Mucosa of descending colon (tissue), 3 donors: ENCODE measurements around the gene COX10. TPM values are rescaled to one million over a fixed set of nuclear protein-coding genes. Genes with fewer than 3 reads are reported as not detected.
"Not testable (repeated sequence)": the region's sequence is repeated elsewhere in the genome, so short reads cannot be mapped to it uniquely, and the experiment has no call there.

Experiments used
- ATAC-seq: fragments of 200-7000 bp; cut with Tn5 transposase; one replicate; pipeline ENCODE4 v1.9.1; 2020; ENCODE audit warnings: mild to moderate bottlenecking, moderate library complexity
- DNase-seq, 3 donors: peaks; one replicate each; pipeline ENCODE4 v3.0.0-alpha.2; 2020
- H3K36me3 ChIP-seq: fragments of 200-600 bp; one replicate; pipeline ENCODE4 v1.8.0; 2021; ENCODE audit warnings: low read depth, mild to moderate bottlenecking
- H3K4me1 ChIP-seq: fragments of 200-600 bp; one replicate; pipeline ENCODE4 v1.8.0; 2021; ENCODE audit warnings: low read depth, mild to moderate bottlenecking
- H3K4me3 ChIP-seq: fragments of 200-600 bp; one replicate; pipeline ENCODE4 v1.8.0; 2021; ENCODE audit warnings: mild to moderate bottlenecking
- H3K9me3 ChIP-seq: fragments of 200-600 bp; one replicate; pipeline ENCODE4 v1.8.0; 2021; ENCODE audit warnings: mild to moderate bottlenecking
- intact Hi-C, 2 donors: fragments of 100-400 bp; cut with DNase I in 1 of 2; cut with micrococcal nuclease in 1 of 2; formaldehyde crosslinking; loops; one replicate each; pipeline versions ENCODE4 v1.11.0 to v1.11.1; 2022; cut with DNase I, micrococcal nuclease
- total RNA-seq, 3 donors: library from RNA; stranded (reverse); fragmentation: NEBNext Ultra II Directional in 2 of 3; extraction: Animal tissue kit (Norgen Biotek cat#: 25700) in 2 of 3; gene quantifications; one replicate each; pipeline versions ENCODE4 v1.2.1 to v1.2.4, GENCODE V29; 2021 to 2023
- TF ChIP-seq, protein P1 (sequence below): fragments of 200-600 bp; IDR thresholded peaks from one replicate; pipeline ENCODE4 v1.8.0; 2022; ENCODE audit warnings: antibody characterized with exemption, mild to moderate bottlenecking
- donor health status: DM: no; HTN: no; CAD: no; lungs with moderate emphysema.
- donor health status: DM: no; HTN: no; CAD: no.
- donor health status: DM: no; HTN: yes; CAD: no.

COX10 gene
- total RNA-seq, 3 donors from 2014 or later: 24.9 to 36.3 (median 35.5) TPM

DNA sequence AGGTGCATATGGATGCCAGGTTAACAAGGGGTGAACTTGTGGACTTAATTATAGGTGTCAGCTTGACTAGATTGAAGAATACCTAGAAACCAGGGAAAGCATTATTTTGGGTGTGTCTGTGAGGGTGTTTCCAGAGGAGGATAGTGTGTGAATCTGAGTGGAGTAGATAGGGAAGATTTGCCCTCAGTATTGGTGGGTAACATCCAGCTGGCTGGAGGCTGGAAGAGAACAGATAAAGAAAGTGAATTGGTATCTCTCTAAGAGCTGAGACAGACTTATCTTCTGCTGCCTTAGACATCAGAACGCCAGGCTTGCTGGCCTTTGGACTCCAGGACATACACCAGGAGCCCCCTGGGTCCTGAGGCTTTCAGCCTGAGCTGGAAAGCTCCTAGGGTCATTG, 92.1 kb downstream of the COX10 start:
- intact Hi-C loops: no loop called here
- H3K36me3 ChIP-seq: no peaks in the 10 kb centered on the region
- TF ChIP-seq, protein P1, sequence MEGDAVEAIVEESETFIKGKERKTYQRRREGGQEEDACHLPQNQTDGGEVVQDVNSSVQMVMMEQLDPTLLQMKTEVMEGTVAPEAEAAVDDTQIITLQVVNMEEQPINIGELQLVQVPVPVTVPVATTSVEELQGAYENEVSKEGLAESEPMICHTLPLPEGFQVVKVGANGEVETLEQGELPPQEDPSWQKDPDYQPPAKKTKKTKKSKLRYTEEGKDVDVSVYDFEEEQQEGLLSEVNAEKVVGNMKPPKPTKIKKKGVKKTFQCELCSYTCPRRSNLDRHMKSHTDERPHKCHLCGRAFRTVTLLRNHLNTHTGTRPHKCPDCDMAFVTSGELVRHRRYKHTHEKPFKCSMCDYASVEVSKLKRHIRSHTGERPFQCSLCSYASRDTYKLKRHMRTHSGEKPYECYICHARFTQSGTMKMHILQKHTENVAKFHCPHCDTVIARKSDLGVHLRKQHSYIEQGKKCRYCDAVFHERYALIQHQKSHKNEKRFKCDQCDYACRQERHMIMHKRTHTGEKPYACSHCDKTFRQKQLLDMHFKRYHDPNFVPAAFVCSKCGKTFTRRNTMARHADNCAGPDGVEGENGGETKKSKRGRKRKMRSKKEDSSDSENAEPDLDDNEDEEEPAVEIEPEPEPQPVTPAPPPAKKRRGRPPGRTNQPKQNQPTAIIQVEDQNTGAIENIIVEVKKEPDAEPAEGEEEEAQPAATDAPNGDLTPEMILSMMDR: no peak
- no peaks in the 10 kb centered on the region for H3K4me1 ChIP-seq
- H3K9me3 ChIP-seq: no peaks in the 10 kb centered on the region
- DNase-seq (no peak), ATAC-seq (no peak)
- no peak overlapping the region for H3K4me3 ChIP-seq

DNA sequence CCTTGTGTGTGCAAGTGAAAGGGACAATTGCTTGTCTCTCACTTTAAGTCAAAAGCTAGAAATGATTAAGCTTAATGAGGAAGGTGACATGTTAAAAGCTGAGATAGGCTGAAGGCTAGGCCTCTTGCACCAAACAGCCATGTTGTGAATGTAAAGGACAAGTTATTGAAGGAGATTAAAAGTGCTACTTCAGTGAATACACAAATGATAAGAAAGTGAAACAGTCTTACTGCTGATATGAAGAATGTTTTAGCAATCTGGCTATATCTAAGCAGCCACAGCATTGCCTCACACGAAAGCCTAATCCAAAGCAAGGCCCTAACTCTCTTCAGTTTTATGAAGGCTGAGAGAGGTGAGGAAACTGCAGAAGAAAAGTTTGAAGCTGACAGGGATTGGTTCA, 96.3 kb downstream of the COX10 start:
- intact Hi-C loops: no loop called here
- TF ChIP-seq, protein P1: no peak
- DNase-seq: no peak
- H3K4me3 ChIP-seq: no peak overlapping the region
- peaks cover 11% of the 10 kb centered on the region for H3K9me3 ChIP-seq
- H3K4me1 ChIP-seq: no peaks in the 10 kb centered on the region
- no peak for ATAC-seq
- H3K36me3 ChIP-seq: no peaks in the 10 kb centered on the region

DNA sequence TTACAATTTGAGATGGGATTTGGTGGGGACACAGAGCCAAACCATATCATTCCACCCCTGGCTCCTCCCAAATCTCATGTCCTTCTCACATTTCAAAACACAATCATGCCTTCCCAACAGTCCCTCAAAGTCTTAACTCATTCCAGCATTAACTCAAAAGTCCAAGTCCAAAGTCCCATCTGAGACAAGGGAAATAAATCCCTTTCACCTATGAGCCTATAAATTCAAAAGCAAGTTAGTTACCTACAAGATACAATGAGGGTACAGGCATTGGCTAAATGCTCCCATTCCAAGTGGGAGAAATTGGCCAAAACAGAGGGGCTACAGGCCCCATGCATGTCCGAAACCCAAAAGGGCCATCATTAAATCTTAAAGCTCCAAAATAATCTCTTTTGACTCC, 98.5 kb downstream of the COX10 start:
- ATAC-seq, intact Hi-C loops, H3K4me3 ChIP-seq, DNase-seq, H3K4me1 ChIP-seq, H3K36me3 ChIP-seq: not testable (repeated sequence)
- peaks cover 11% of the 10 kb centered on the region for H3K9me3 ChIP-seq

DNA sequence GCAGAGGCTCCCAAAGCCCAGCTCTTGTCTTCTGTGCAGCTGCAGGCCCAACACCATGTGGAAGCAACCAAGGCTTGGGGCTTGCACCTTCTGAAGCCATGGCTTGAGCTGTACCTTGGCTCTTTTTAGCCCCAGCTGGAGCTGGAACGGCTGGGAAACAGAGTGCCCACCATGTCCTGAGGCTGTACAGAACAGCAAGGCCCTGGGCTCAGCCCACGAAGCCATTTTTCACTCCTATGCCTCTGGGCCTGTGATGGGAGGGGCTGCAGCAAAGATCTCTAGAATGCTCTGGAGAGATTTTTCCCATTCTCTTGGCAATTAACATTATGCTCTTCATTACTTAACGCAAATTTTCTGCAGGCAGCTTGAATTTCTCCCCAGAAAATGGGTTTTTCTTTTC, 99.3 kb downstream of the COX10 start:
- H3K4me1 ChIP-seq: no peaks in the 10 kb centered on the region
- H3K4me3 ChIP-seq: no peak overlapping the region
- H3K36me3 ChIP-seq: no peaks in the 10 kb centered on the region
- intact Hi-C loops: no loop called here
- no peak for ATAC-seq
- DNase-seq: no peak
- TF ChIP-seq, protein P1: no peak
- peaks cover 11% of the 10 kb centered on the region for H3K9me3 ChIP-seq

DNA sequence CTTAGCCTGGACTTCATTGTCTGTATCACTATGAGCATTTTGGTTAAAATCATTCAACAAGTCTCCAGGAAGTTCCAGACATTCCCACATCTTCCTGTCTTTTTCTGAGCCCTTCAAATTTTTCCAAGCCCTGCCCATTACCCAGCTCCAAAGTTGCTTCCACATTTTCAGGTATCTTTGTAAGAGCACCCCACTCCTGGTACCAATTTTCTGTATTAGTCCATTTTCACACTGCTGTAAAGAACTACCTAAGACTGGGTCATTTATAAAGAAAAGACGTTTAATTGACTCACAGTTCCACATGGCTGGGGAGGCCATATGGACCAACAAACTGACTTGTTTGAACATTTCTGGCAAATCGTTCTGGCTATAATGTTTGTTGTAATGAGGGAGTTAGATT, 100.0 kb downstream of the COX10 start:
- H3K4me1 ChIP-seq: no peaks in the 10 kb centered on the region
- DNase-seq (no peak), ATAC-seq (no peak)
- no peak overlapping the region for H3K4me3 ChIP-seq
- H3K9me3 ChIP-seq: peaks cover 11% of the 10 kb centered on the region
- TF ChIP-seq, protein P1: no peak
- no peaks in the 10 kb centered on the region for H3K36me3 ChIP-seq
- intact Hi-C loops: no loop called here

DNA sequence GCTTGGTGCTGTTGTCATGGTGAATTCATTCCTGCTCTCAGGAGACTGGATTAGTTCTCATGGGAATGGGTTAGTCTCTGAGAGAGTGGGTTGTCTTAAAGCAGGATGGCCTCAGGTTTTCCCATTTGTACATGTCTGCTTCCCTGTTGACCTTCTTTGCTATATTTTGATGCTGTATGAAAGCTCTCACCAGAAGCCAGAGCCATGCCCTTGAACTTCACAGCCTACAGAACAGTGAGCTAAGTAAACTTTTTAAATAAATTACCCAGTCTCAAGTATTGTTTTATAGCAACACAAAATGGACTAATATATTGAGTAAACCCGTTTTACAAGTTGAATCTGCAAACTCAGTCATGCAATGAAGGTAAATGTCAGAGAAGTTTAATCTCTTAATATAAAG, 100.6 kb downstream of the COX10 start:
- DNase-seq (no peak), ATAC-seq (no peak)
- Histone ChIP-seq H3K9me3 (peaks cover 11% of the 10 kb centered on the region), H3K4me3 (no peak overlapping the region), H3K4me1 (no peaks in the 10 kb centered on the region), H3K36me3 (no peaks in the 10 kb centered on the region)
- TF ChIP-seq, protein P1: no peak
- intact Hi-C loops: no loop called here

DNA sequence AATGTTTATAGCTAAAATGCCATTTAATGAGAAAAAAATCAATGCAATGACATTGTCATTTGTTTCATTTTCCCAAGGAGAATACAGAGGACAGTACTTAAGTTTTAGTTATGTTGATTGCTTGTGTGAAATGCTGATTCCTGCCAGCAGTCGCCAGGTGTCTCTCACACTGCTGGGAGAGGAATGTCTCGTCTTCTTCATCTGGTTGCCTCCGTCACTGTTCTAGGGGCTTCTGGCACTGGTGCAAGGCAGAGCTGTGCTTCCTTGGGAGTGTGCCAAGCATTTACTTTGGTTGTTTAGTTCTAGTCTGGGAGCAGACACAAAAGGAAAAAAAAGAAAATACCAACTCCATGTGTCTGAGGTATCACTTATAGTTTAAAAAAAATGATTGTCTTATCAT, 107.7 kb downstream of the COX10 start:
- intact Hi-C loops, H3K4me3 ChIP-seq, DNase-seq, ATAC-seq, H3K4me1 ChIP-seq, H3K9me3 ChIP-seq, H3K36me3 ChIP-seq: not testable (repeated sequence)

DNA sequence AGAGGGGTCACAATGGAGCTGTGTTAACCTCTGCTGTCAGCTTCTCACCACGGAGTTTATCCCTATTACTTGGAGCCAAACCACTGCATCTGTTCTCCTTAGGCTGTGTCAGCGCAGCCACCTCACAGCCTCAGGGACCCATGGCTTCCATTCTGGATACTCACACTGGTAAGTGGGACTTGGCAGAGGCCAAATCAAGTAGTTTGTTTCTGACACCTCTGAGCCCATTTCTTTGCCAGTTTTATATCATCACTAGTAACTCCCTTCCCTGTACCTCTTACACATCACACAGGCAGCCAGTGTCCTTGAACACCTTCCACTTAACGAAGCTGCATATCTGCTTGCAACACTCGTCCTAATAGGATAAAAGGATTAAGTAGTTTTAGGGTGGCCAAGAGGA, 108.5 kb downstream of the COX10 start:
- intact Hi-C loops, H3K4me3 ChIP-seq, H3K36me3 ChIP-seq, DNase-seq, ATAC-seq, H3K9me3 ChIP-seq, H3K4me1 ChIP-seq: not testable (repeated sequence)

DNA sequence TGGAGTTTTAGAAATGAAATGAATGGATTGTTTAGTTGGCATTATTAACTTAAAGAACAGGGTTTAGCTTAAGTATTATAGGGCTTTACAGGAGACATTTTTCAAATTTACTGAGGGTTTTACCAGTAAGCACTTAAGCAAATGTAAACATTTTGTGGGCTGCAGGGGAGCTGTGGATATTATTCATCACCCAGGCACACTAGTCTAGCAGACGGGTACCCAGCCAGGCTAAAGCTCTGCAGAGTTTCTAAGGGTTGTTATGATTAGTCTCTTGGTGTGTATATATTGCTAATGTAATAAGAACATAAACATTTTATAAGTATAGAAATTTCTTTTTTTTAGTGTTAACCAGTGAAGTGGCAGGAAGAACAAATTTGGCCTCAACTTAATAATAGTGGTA, 110.6 kb downstream of the COX10 start:
- H3K4me1 ChIP-seq, H3K4me3 ChIP-seq, ATAC-seq, H3K9me3 ChIP-seq, intact Hi-C loops, H3K36me3 ChIP-seq, DNase-seq: not testable (repeated sequence)

DNA sequence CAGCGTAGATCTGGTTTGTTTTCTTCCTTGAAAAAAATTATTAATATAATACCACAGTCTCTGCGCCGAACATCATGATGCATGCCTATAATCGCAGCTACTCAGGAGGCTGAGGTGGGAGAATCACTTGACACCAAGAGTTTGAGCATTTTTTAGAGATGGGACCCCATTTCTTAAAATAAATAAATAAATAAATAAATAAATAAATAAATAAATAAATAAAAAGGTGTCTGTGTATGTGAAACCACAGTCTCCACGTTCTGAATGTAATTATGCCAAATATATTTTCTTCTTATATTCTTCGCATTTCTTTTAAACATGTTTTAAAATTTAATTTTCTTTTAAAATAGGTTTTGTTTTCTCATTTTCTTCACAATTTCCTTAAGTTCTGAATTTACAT, 112.8 kb downstream of the COX10 start:
- H3K4me1 ChIP-seq, DNase-seq, H3K9me3 ChIP-seq, H3K36me3 ChIP-seq, intact Hi-C loops, H3K4me3 ChIP-seq, ATAC-seq: not testable (repeated sequence)
